GM12892 (cell line): ENCODE results near the gene CCDC27.

ENCODE experiments used
- POLR2A ChIP-seq: IDR thresholded peaks from 2 replicates; pipeline ENCODE4 v1.6.1; 2011; ENCODE audit warnings: low read depth, low read length, control low read depth
- POLR2AphosphoS5 ChIP-seq: IDR thresholded peaks from 2 replicates; pipeline ENCODE4 v1.6.1; 2011; ENCODE audit warnings: low read depth, low read length, control low read depth

DNA sequence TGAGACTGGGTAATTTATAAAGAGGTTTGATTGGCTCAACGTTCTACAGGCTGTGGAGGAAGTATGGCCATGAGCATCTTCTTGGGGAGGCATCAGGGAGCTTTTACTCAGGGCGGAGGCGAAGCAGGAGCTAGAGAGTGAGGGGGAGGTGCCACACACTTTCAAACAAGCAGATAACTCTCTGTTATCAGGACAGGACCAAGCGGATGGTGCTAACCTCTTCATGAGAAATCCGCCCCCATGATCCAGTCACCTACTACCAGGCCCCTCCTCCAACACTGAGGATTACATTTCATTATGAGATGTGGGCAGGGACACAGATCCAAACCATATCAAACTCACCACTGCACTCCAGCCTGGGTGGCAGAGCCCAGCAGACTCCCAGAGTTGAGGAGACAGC lies 55.5 kb downstream of the CCDC27 start:
- TF ChIP-seq POLR2AphosphoS5 (no peak), POLR2A (no peak)
